Muscle layer of duodenum (tissue), 2 donors: ENCODE results near the gene INCA1.

Experiments used
- H3K27ac ChIP-seq: one replicate; pipeline ENCODE4 v1.7.0; 2013; ENCODE audit warnings: mild to moderate bottlenecking, low read length
- H3K27me3 ChIP-seq: one replicate; pipeline ENCODE4 v1.7.0; 2013; ENCODE audit warnings: low read depth, mild to moderate bottlenecking, control low read depth, low read length
- H3K36me3 ChIP-seq, 2 donors: one replicate each; pipeline ENCODE4 v1.7.0; 2013; ENCODE audit warnings: low read length in 2 of 2, control low read depth in 1 of 2, mild to moderate bottlenecking in 1 of 2; ENCODE audit not compliant: insufficient read depth in 2 of 2, control insufficient read depth in 1 of 2
- H3K4me1 ChIP-seq, 2 donors: one replicate each; pipeline ENCODE4 v1.7.0; 2013; ENCODE audit warnings: low read length in 2 of 2, mild to moderate bottlenecking in 2 of 2, control low read depth in 1 of 2, moderate library complexity in 1 of 2; ENCODE audit not compliant: insufficient read depth in 2 of 2, control insufficient read depth in 1 of 2
- H3K4me3 ChIP-seq, 2 donors: one replicate each; pipeline ENCODE4 v1.7.0; 2013; ENCODE audit warnings: low read length in 2 of 2, low read depth in 1 of 2, mild to moderate bottlenecking in 1 of 2
- H3K9me3 ChIP-seq, 2 donors: one replicate each; pipeline ENCODE4 v1.7.0; 2013; ENCODE audit warnings: low read length in 2 of 2, control low read depth in 1 of 2, mild to moderate bottlenecking in 1 of 2; ENCODE audit not compliant: control insufficient read depth in 1 of 2
- donor health status: healthy.

Gene INCA1

DNA sequence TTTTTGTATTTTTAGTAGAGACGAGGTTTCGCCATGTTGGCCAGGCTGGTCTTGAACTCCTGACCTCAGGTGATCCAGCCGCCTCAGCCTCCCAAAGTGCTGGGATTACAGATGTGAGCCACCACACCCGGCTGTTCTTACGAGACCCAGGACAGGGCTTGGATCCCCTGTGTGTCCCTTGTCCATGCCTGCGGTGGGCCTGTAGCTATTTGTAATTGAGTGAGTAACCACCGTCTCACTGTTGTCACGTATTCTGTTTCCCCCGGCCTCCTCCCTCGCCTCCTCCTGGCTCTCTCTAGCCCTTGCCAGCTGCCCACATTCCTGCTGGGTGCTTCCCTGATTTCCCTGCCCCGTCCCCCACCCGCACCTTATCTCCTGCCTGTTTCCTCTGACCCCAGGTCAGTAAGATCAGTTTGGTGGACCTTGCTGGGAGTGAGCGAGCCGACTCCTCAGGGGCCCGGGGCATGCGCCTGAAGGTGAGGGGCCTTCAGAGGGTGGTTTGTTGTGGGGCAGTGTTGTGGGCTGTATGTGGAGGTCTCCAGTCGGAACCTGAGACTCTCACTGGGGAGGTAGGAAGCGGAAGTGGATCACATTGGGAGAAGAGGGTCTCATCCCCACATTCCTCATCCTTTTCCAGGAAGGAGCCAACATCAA lies 6.0 kb upstream of the INCA1 start:
- Histone ChIP-seq H3K4me1 (peaks cover 8 to 25% of the 10 kb centered on the region in 2 donors), H3K27ac (no peak overlapping the region), H3K9me3 (no peaks in the 10 kb centered on the region), H3K36me3 (peaks cover 64 to 70% of the 10 kb centered on the region in 2 donors), H3K4me3 (no peak overlapping the region), H3K27me3 (no peaks in the 10 kb centered on the region)

DNA sequence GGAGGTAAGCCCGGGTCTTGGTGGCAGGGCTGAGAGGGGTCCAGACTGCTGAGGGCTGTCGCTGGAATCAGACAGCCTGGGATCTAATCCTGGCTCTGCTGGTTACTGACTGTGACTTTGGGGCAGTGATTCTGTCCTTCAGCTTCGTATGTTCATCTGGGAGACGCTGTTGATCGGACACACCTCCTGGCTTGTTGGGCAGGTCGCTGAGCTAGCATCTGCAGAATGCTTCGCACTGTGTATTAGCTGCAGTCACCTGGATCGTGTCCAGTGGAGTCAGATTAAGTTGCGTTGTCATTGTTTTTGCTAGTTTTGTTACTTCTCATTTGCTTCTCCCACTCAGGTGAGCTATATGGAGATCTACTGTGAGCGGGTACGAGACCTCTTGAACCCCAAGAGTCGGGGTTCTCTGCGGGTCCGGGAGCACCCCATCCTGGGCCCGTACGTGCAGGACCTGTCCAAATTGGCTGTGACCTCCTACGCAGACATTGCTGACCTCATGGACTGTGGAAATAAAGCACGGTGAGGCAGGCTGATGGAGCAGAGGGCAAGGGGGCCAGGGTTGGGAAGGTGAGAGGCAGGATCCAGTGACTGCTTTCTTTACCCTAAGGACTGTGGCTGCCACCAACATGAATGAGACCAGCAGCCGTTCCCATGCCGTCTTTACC lies 4.9 kb upstream of the INCA1 start:
- H3K27me3 ChIP-seq = no peaks in the 10 kb centered on the region
- peaks cover 53 to 59% of the 10 kb centered on the region in 2 donors for H3K36me3 ChIP-seq
- peaks cover 8 to 25% of the 10 kb centered on the region in 2 donors for H3K4me1 ChIP-seq
- H3K9me3 ChIP-seq = no peaks in the 10 kb centered on the region
- no peak overlapping the region for H3K27ac ChIP-seq
- H3K4me3 ChIP-seq = no peak overlapping the region

DNA sequence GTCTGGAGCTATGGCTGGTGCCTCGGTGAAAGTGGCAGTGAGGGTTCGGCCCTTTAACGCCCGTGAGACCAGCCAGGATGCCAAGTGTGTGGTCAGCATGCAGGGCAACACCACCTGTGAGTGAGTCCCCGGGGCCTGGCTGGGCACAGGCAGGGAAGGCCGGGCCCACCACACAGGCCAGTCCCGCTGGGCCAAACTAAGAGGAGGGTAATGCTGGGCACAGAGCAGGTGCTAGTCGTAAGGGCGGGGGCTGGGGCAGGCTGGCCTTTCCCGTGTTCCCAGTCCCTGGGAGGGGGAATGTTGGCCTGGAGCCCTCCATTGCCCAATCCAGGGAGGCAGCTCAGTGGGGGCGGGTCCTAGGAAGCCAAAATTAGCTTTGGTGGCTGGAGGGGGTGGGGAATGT lies 2.9 kb upstream of the INCA1 start:
- Histone ChIP-seq H3K36me3 (peaks cover 39 to 46% of the 10 kb centered on the region in 2 donors), H3K9me3 (no peaks in the 10 kb centered on the region), H3K27me3 (no peaks in the 10 kb centered on the region), H3K4me1 (peaks cover 8 to 33% of the 10 kb centered on the region in 2 donors), H3K27ac (no peak overlapping the region), H3K4me3 (peak overlapping the region; percentile 92)

DNA sequence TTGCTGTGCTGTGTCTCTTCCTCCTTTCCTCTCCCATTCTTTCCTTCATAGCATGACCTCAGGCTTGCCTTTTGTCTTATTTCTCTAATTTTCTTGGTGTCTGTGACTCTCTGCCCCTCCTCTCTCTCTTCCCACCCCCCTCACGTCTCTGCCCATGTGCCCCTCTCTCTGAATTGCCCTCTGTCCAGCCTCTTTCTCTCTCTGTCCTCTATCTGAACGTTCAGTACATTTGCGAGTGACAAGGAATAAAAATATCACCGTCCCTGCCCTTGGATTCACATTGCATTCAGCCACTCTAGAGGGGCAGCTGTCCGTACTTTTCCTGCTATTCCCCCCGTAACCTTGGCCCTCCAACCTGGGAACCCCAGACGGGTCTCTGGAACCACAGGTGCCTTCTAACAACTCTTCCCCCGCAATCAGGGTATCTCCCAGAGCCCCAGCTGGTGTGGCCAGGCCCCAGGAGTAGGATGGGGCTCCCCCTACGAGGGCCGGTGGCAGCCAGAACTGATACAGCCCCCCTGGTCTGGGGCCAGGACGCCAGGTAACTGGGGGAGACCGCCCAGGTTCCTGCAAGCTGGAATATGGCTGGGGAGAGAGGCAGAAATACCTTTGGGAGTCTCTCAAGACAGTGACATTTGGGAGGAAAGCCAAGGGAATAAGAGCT lies 2.2 kb upstream of the INCA1 start:
- Histone ChIP-seq H3K27ac (peak overlapping the region; percentile 77), H3K4me1 (peaks cover 8 to 33% of the 10 kb centered on the region in 2 donors)

DNA sequence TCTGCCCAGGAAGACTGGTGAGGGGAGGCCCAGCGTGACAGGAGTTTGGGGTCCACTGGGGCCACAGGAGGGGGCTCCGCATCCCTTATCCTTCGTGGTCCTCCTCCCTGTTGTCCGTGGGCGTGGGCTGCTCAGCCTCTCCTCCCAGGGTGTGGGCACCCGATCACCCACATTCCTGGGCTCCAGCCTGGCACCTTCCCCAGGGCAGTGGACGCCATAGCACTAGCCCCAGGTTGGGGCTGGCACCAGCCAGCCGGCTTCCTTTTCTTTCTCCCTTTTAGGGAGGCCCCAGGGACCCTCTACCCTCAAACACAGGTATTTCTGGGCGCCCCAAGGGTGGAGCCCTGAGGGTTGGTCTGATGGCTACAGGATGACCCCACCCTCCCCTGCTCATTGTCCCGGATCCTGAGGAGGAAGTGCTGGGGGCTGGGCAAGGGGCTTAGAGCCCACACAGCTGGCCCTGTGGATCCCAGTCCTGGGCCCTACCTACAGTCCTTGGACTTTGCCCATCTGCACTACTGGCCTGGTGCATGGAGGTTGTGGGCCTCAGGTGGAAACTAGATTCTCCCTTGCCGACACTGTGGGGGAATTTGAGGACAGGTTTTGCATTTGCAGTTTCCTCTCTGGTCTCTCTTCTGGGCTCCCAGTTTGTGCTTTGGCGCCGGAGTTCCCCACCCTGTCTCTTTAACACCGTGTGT lies 1.6 kb upstream of the INCA1 start:
- Histone ChIP-seq H3K36me3 (peaks cover 26 to 32% of the 10 kb centered on the region in 2 donors), H3K9me3 (no peaks in the 10 kb centered on the region), H3K4me3 (peak overlapping the region; percentile 92), H3K4me1 (peaks cover 8 to 33% of the 10 kb centered on the region in 2 donors), H3K27me3 (no peaks in the 10 kb centered on the region), H3K27ac (peak overlapping the region; percentile 77)

More for the DNA sequence above, 2.2 kb upstream of the INCA1 start:
- Histone ChIP-seq H3K36me3 (peaks cover 33 to 39% of the 10 kb centered on the region in 2 donors), H3K27me3 (no peaks in the 10 kb centered on the region), H3K9me3 (no peaks in the 10 kb centered on the region), H3K4me3 (peak overlapping the region; percentile 92)

DNA sequence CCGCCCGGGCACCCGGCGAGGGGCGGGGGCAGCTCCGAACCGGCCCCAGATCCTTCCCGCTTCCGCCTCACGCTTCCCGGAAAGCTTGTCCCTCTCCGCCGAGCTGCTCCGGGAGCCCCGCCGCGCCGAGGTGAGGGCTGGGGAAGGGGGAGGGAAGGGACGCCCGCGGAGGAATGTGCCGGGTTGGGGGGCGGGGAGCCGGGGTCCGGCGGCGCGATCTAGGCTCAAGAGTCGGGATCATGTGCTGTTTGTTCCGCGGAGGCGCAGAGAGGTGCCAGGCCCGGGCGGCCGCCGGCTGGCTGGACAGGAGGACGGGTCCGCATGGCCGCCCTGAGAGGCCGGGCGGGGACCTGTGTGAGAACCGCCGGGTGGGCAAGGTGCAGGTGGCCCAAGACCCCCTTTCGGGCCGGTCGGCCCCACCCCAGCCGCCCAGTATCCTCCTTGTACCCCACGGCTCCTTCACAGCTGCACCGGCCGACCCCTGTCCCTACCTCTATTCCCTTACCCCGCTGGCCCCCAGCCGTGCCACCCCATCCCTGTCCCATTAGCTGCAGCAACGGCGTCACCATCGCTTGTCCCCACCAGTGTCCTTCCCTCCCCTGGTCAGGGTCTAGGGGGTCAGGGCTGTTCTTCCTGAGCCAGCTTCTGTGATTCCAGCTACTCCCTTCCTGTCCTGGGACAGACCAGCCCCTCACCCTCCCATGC lies 857 bp upstream of the INCA1 start:
- Histone ChIP-seq H3K4me1 (peaks cover 8 to 33% of the 10 kb centered on the region in 2 donors), H3K27me3 (no peaks in the 10 kb centered on the region), H3K36me3 (peaks cover 19 to 25% of the 10 kb centered on the region in 2 donors), H3K9me3 (no peaks in the 10 kb centered on the region), H3K27ac (peak overlapping the region; percentile 77), H3K4me3 (peak overlapping the region; percentile 92)

DNA sequence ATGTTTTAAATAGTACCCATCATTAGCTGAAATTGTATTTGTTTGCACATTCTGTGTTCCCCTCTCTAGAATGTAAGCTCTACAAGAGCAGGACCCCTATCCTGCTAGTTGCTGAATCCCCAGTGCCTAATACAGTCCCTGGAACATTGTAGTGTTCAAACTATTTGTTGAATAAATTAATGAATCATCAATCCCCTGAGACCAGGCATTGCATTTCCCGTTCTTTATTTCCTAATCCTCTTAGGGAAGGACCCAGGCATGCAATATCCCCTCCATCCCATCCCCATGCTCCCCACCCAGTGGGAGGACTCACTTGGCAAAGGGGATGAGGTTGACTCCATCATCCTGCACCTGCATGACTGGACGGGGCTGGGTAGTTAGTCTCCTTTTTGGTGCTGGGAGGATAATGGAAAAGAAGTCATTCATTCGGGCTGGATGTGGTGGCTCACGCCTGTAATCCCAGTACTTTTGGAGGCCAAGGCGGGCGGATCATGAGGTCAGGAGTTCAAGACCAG lies 3.2 kb downstream of the INCA1 start:
- no peaks in the 10 kb centered on the region for H3K36me3 ChIP-seq
- H3K27ac ChIP-seq = no peak overlapping the region
- H3K4me1 ChIP-seq = peaks cover 0 to 17% of the 10 kb centered on the region in 2 donors
- no peaks in the 10 kb centered on the region for H3K9me3 ChIP-seq
- H3K27me3 ChIP-seq = no peaks in the 10 kb centered on the region
- H3K4me3 ChIP-seq = no peak overlapping the region

DNA sequence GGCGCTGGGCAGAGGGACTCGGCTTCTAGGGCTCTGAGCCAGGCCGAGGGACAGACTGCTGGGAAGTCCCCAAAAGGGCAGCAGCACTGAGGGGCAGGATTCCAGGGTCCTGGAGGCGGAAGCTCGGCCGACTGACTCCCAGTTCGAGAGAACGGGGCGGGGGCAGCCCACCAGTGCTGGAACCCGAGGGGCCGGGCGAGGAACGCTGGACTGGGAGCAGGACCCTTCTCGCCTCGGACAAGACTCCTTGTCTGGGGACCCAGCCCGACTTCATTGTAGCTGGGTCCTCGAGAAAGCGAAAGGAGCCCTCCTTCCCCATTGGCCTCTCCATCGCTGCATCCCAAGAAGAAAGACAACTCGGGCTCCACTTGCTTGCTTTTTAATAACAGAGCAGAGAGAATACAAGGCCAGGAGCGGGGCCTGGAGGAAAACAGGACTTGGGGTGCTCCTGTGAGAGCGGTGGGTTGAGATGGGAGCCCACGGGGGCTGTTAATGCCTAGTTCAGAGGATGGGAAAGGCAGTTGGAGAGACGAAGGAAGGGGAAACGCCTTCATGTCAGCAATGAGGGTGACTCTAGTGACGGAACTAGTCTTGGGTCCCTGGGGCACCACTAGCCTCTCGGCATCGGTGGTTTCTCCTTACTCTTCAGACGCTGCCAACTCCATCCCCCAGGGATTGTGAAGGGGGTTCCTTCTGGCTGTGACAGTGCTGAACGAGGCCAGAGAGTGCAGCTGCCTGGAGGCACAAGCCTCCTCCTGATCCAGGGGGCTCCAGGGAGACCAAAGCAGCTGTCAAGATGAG lies 9.4 kb downstream of the INCA1 start:
- Histone ChIP-seq H3K36me3 (peaks cover 3 to 14% of the 10 kb centered on the region in 2 donors), H3K9me3 (no peaks in the 10 kb centered on the region), H3K4me1 (peaks cover 15 to 24% of the 10 kb centered on the region in 2 donors), H3K4me3 (peak overlapping the region; percentile 65 to 78), H3K27ac (peak overlapping the region; percentile 82), H3K27me3 (no peaks in the 10 kb centered on the region)

DNA sequence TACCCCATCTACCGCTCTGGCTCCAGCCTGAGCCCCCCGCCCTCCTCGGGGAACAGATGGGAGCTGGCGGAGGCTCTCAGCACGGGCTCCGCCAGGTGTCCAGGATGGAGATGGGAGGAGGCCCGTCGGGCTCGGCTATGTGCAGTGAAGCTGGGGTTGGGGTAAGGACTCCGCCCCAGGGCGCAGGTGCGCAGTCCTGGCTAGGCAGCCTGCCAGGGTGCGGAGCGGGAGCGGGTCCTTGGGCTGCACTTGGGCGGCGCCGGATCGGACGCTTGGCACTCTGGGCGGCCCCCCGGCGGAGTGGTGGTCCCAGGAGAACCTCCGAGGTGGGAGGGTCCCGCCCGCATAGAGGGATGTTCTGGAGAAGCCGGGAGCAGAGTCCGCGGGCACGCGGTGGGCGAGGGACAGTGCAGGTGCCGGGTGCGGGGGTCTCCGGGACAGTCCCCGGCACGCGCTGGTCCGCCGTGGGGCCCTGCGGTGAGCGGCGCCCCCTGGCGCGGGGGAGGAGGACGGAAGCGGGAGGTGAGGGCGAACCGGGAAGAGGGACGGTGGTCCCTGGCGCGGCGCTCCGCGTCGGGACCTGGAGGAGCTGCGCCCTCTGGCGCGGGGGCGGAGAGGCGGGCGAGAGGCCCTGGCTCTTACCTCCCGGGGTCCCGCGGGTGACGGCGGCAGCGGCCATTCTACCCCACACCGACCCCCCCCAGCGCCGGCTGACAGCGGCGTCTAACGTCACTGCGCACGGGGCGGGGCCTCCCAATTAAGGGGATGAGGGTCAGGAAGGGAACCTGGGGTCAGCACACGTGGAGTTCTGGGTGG lies 10.2 kb downstream of the INCA1 start, which contains the start of gene CAMTA2:
CAMTA2 (minus strand) TSS at position 725 of the 816 bp plus-strand sequence. CDS start 1,453 bp downstream, outside the sequence.
- peaks cover 10 to 23% of the 10 kb centered on the region in 2 donors for H3K36me3 ChIP-seq
- no peaks in the 10 kb centered on the region for H3K27me3 ChIP-seq
- peak within 1 kb of the TSS; percentile 65 to 78 for H3K4me3 ChIP-seq

More for the DNA sequence above, 10.2 kb downstream of the INCA1 start, which contains the start of gene CAMTA2:
- Histone ChIP-seq H3K27ac (peak within 1 kb of the TSS; percentile 82), H3K4me1 (peaks cover 15 to 24% of the 10 kb centered on the region in 2 donors), H3K9me3 (no peaks in the 10 kb centered on the region)
